Motor neuron (in vitro differentiated cells): ENCODE results near the gene SKA2. TPM values are rescaled to one million over a fixed set of nuclear protein-coding genes. Genes with fewer than 3 reads are reported as not detected.
A peak's percentile ranks its signal among the peaks of the same experiment; 100 is the strongest.
"Not testable (repeated sequence)": the region's sequence is repeated elsewhere in the genome, so short reads cannot be mapped to it uniquely, and the experiment has no call there.

Source experiments
- ATAC-seq, 8 experiments: fragments of 200-7000 bp; cut with Tn5 transposase; replicated peaks in 6 of 8; 2 replicates each; pipeline ENCODE4 v1.8.0; 2021; ENCODE audit warnings: mild to moderate bottlenecking in 8 of 8, moderate library complexity in 8 of 8
- H3K27ac ChIP-seq, 2 donors: fragments of 250-450 bp; sonication (Bioruptor Pico); 2 replicates each; pipeline ENCODE4 v1.9.0; 2021; ENCODE audit warnings: antibody characterized with exemption in 2 of 2, mild to moderate bottlenecking in 2 of 2, moderate library complexity in 1 of 2
- H3K4me1 ChIP-seq, 2 donors: fragments of 250-450 bp; sonication (Bioruptor Pico); replicated peaks in 1 of 2; 2 replicates each; pipeline ENCODE4 v1.6.1; 2021; ENCODE audit warnings: antibody characterized with exemption in 2 of 2, mild to moderate bottlenecking in 2 of 2, moderate library complexity in 1 of 2
- H3K4me3 ChIP-seq, 5 donors: fragments of 250-450 bp; sonication (Bioruptor Pico); 2 replicates each; pipeline ENCODE4 v1.9.0; 2021; ENCODE audit warnings: antibody characterized with exemption in 5 of 5, mild to moderate bottlenecking in 5 of 5, moderate library complexity in 4 of 5
- WGBS, 10 experiments: fragments of 450-650 bp; shearing (Covaris generic); methylation state at CpG; one replicate each; pipeline ENCODE4 v1.0.0; 2022; 5-methylcytosine and 5-hydroxymethylcytosine counted together
- in situ Hi-C, 9 experiments: fragments of 400-800 bp; cut with MboI; loops; one replicate each; pipeline ENCODE4 v1.15.0; 2021; ENCODE audit warnings: low sequenced_read_pairs in 9 of 9, low pct_unique_long_range_greater_than_20kb in 2 of 9; ENCODE audit not compliant: unreplicated experiment in 9 of 9
- total RNA-seq, 8 experiments: library from RNA; unstranded; fragments of 300-600 nt; gene quantifications; 2 replicates each; pipeline versions ENCODE4 v1.2.3 to v1.2.4, GENCODE V29; 2022

Gene SKA2
- total RNA-seq, 8 experiments from 2014 or later = 8.2 to 162 (median 69.6) TPM

GRCh38 chr17:59107306-59107670 is 47.7 kb downstream of the SKA2 start:
- Histone ChIP-seq H3K4me1 (peaks cover 0 to 12% of the 10 kb centered on the region in 2 donors), H3K27ac (peak overlapping the region; percentile 2 to 27), H3K4me3 (peak overlapping the region; percentile 58 to 82 (median 72))
- ATAC-seq = no peak
- in situ Hi-C loops = no loop called here
- WGBS, 10 experiments = 0 to 18% (median 8%) methylated on average over 1 to 6 of the region's 10 CpGs; no CpG with 5 or more reads in 2 of the 10 experiments

DNA sequence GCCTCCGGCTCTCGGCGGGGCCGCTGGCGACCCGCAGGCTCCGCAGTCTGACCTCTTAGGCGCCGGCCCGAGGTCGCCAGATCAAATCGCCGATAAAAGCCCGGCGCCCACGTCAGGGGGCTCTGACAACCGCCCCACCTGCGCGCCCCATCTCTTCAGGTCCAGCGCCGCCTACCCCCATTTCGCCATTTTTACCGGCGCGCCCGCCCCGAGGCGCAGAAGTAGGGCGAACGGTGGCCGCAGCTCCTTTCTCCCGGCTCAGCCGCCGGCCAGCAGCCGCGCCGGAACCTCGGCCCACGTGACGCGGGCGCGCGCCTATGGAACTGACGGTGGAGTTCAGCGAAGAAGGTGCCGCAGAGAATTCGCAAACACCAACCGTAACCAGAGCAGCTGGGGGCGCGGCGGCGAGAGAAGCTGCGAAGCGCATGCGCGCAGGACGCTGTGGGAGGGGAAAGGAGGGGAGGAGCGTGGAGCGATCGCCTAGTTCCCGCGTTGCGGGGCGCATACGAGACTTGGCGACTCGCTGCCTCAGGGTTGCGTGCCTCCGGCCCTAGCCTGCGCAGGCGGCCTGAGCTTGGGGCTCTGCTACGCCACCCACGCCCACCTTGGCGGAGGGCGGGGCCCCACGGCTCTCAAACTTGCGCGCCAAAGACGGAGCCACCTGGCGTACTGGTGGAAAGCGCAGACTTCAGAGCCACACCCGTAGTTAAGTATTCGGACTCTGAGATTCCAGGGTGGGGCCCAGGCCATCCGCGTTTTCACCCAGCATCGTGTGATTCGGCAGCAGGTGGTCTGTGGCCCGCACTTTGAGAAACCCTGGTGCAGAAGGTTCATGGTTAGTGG is 48.3 kb downstream of the SKA2 start, which contains the start of gene TRIM37:
Gene TRIM37 (minus strand): TSS at position 418 of the 843 bp plus-strand sequence. CDS start 419 bp downstream, outside the sequence.
- H3K4me1 ChIP-seq = peaks cover 0 to 12% of the 10 kb centered on the region in 2 donors
- H3K27ac ChIP-seq = peak within 1 kb of the TSS; percentile 74 to 79
- WGBS, 10 experiments = 0 to 10% (median 2%) methylated on average over 2 to 13 of the region's 89 CpGs; no CpG with 5 or more reads in 6 of the 10 experiments
- in situ Hi-C loops = no loop called here
- H3K4me3 ChIP-seq = peak within 1 kb of the TSS; percentile 58 to 82 (median 72)
- ATAC-seq = peak; percentile 92 to 98 (median 97)

GRCh38 chr17:59105852-59106462 is 49.0 kb downstream of the SKA2 start:
- peaks cover 0 to 12% of the 10 kb centered on the region in 2 donors for H3K4me1 ChIP-seq
- ATAC-seq = peak; percentile 12 to 41 (median 36)
- WGBS, 10 experiments = 0 to 7% (median 0%) methylated on average over 2 to 8 of the region's 18 CpGs; no CpG with 5 or more reads in 1 of the 10 experiments
- in situ Hi-C loops = no loop called here
- H3K4me3 ChIP-seq = peak overlapping the region; percentile 58 to 82 (median 72)
- H3K27ac ChIP-seq = peak overlapping the region; percentile 74 to 79

GRCh38 chr17:59101178-59101577 is 53.8 kb downstream of the SKA2 start:
- 80 to 100% (median 100%) methylated on average over 1 of the region's 1 CpG; no CpG with 5 or more reads in 6 of the 10 experiments for WGBS, 10 experiments
- Histone ChIP-seq H3K4me1 (peaks cover 0 to 12% of the 10 kb centered on the region in 2 donors), H3K4me3 (no peak overlapping the region), H3K27ac (no peak overlapping the region)
- no peak for ATAC-seq
- in situ Hi-C loops = no loop called here

DNA sequence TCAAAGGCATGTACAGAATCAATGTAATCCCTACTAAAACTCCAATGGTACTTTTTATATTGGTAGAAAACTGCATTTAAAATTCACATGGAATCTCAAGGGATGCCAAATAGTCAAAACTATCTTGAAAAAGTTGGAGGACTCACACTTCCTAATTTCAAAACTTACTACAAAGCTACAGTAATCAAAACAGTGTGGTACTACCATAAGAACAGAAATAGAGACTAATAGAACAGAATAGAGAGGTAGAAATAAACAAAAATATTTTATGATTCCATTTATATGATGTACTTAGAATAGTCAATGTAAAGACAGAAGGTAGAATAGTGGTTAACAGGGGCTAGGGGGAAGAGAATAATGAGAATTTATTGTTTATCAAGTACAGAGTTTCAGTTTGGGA is 57.1 kb downstream of the SKA2 start:
- in situ Hi-C loops = no loop called here
- H3K4me3 ChIP-seq = no peak overlapping the region
- ATAC-seq = no peak
- H3K27ac ChIP-seq = no peak overlapping the region
- H3K4me1 ChIP-seq = no peaks in the 10 kb centered on the region

- Histone ChIP-seq H3K27ac (no peak overlapping the region), H3K4me1 (no peaks in the 10 kb centered on the region), H3K4me3 (no peak overlapping the region)
- ATAC-seq = no peak
- in situ Hi-C loops = no loop called here
- WGBS, 10 experiments = 71 to 100% (median 88%) methylated on average over 1 to 6 of the region's 6 CpGs; no CpG with 5 or more reads in 1 of the 10 experiments
These were observed 60.0 kb downstream of the SKA2 start for GRCh38 chr17:59094861-59095530.

DNA sequence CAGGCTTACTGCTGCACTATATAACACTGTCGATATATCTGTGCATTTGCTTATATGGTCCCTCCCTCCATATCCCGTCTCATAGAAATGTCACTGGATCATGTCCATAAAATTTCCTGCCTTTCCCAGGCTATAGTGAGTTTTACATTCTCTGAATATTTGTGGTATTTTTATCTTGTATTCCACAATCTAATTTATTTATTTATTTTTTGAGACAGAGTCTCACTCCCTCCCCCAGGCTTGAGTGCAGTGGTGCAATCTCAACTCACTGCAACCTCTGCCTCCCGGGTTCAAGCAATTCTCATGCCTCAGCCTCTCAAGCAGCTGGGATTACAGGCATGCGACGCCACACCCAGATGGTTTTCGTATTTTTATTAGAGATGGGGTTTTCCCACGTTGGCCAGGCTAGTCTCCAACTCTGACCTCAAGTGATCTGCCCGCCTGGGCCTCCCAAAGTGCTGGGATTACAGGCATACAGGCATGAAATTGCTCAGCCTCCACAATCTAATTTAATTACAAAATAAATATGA is 61.2 kb downstream of the SKA2 start:
- in situ Hi-C loops = no loop called here
- 0 to 96% (median 76%) methylated on average over 2 to 7 of the region's 8 CpGs; no CpG with 5 or more reads in 1 of the 10 experiments for WGBS, 10 experiments
- Histone ChIP-seq H3K4me1 (no peaks in the 10 kb centered on the region), H3K4me3 (no peak overlapping the region), H3K27ac (no peak overlapping the region)
- ATAC-seq = peak in 4 of 8 experiments; percentile 20 to 96 (median 94)

GRCh38 chr17:59093145-59093701 is 61.8 kb downstream of the SKA2 start:
- H3K27ac ChIP-seq = no peak overlapping the region
- 20 to 85% (median 64%) methylated on average over 1 to 4 of the region's 4 CpGs; no CpG with 5 or more reads in 1 of the 10 experiments for WGBS, 10 experiments
- no peaks in the 10 kb centered on the region for H3K4me1 ChIP-seq
- peak in 1 of 8 experiments; percentile 6 for ATAC-seq
- in situ Hi-C loops = no loop called here
- no peak overlapping the region for H3K4me3 ChIP-seq

DNA sequence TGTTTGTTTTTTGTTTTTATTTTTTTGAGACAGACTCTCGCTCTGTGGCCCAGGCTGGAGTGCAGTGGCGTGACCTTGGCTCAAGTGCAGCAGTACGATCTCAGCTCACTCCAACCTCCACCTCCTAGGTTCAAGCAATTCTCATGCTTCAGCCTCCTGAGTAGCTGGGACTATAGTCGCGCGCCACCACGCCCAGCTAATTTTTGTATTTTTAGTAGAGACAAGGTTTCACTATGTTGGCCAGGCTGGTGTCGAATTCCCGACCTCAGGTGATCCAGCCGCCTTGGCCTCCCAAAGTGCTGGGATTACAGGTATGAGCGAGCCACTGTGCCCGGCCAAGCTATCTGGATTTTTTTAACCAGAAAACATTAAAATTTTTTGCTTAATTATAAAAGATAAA is 64.4 kb downstream of the SKA2 start:
- WGBS, 10 experiments = 89 to 100% (median 97%) methylated on average over 2 to 12 of the region's 12 CpGs
- H3K4me1 ChIP-seq = not testable (repeated sequence)

GRCh38 chr17:59084154-59084553 is 70.8 kb downstream of the SKA2 start:
- Histone ChIP-seq H3K4me1 (no peaks in the 10 kb centered on the region), H3K4me3 (no peak overlapping the region), H3K27ac (no peak overlapping the region)
- in situ Hi-C loops = no loop called here
- ATAC-seq = no peak
- 86 to 98% (median 94%) methylated on average over 1 to 4 of the region's 4 CpGs for WGBS, 10 experiments

More for the DNA sequence above, 64.4 kb downstream of the SKA2 start:
- in situ Hi-C loops, ATAC-seq, H3K27ac ChIP-seq, H3K4me3 ChIP-seq: not testable (repeated sequence)

DNA sequence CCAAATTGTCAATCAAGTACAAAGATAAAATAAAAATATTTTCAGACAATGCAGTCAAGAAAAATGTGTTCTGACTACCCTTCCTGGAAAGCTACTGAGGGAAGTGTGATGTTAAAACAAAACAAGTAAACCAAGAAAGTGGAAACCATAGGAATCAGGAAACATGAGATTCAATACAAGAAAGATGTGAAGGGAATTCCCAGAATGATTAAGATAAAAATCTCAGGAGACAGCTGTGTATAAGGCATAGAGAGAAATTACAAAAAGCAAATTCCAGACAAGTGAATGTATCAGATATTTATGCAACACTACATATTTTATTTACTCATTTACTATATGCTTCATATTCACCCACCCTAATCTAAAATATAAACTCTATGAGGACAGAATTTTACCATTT is 80.5 kb downstream of the SKA2 start:
- in situ Hi-C loops = no loop called here
- no peak overlapping the region for H3K4me3 ChIP-seq
- H3K4me1 ChIP-seq = no peaks in the 10 kb centered on the region
- peak in 1 of 8 experiments; percentile 20 for ATAC-seq
- no peak overlapping the region for H3K27ac ChIP-seq

DNA sequence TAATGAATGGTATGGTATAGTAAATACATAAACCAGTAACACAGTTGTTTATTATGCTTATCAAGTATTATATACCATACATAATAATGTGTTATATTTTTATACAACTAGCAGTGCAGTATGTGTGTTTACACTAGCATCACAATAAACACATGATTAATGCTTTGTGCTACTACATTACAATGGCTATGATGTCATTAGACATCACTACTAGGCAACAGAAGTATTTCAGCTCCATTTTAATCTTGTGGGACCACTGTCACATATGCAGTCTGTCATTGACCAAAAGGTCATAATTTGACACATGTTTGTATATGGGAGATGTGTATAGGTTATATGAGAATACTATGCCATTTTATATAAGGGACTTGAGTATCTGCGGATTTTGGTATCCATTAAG is 81.0 kb downstream of the SKA2 start:
- in situ Hi-C loops = no loop called here
- no peak overlapping the region for H3K27ac ChIP-seq
- no peak overlapping the region for H3K4me3 ChIP-seq
- no peaks in the 10 kb centered on the region for H3K4me1 ChIP-seq
- ATAC-seq = no peak
- WGBS, 10 experiments = 92 to 100% (median 100%) methylated on average over 1 of the region's 1 CpG; no CpG with 5 or more reads in 2 of the 10 experiments
